Body of pancreas (tissue), 4 donors: ENCODE data around the gene SLC28A3.

ENCODE experiments used
- CTCF ChIP-seq, 7 experiments: fragments of 450-650 bp in 4 of 7; fragments of 200-600 bp in 3 of 7; sonication (generic) in 3 of 7; IDR thresholded peaks; one replicate each; pipeline ENCODE4 v1.5.1; 2016 to 2019; ENCODE audit warnings: antibody characterized with exemption in 7 of 7
- POLR2A ChIP-seq, 3 donors: fragments of 450-650 bp; IDR thresholded peaks; one replicate each; pipeline ENCODE4 v1.6.1; 2016; ENCODE audit warnings: antibody characterized with exemption in 3 of 3, mild to moderate bottlenecking in 2 of 3

- TF ChIP-seq CTCF (IDR thresholded peaks at IDR 0.05) = no peak
- TF ChIP-seq POLR2A (IDR thresholded peaks at IDR 0.05) = no peak
Measured at GRCh38 chr9:84374516-84374915, 34.0 kb upstream of the SLC28A3 start.
